B cell (primary cell): ENCODE measurements around the gene CCL23.

Source experiments
- CTCF ChIP-seq: fragments of 200-600 bp; IDR thresholded peaks from one replicate; pipeline ENCODE4 v1.8.0; 2022; ENCODE audit warnings: antibody characterized with exemption, mild to moderate bottlenecking
- EZH2 ChIP-seq: IDR thresholded peaks from 2 replicates; pipeline ENCODE4 v1.6.1; 2012; ENCODE audit warnings: borderline replicate concordance, low read depth, mild to moderate bottlenecking, moderate library complexity, low read length; ENCODE audit not compliant: insufficient read depth, poor library complexity, severe bottlenecking

GRCh38 chr17:36063786-36064541, 46.2 kb upstream of the CCL23 start, which contains the start of gene CCL18:
- TF ChIP-seq EZH2: no peak
- no peak for TF ChIP-seq CTCF
